ENCODE data around the gene CHRDL2.

GRCh38 chr11:74701351-74701750 is 29.9 kb downstream of the CHRDL2 start:
- no peak for TF ChIP-seq ZFP1 (CRISPR knock-in tag; IDR thresholded peaks at IDR 0.05)
- no peak for TF ChIP-seq REPIN1 (CRISPR knock-in tag; IDR thresholded peaks at IDR 0.05; ENCODE audit: borderline replicate concordance, low read depth)
- no peak for TF ChIP-seq SIN3A (IDR thresholded peaks at IDR 0.05; ENCODE audit: borderline replicate concordance, low read depth, low read length)
- TF ChIP-seq ZNF318 (CRISPR knock-in tag; IDR thresholded peaks at IDR 0.05) = no peak
- TF ChIP-seq ZNF263 (CRISPR knock-in tag; IDR thresholded peaks at IDR 0.05) = no peak
- no peak for TF ChIP-seq IRF2 (CRISPR knock-in tag; IDR thresholded peaks at IDR 0.05)
- TF ChIP-seq ZNF589 (CRISPR knock-in tag; conservative IDR thresholded peaks at IDR 0.05) = no peak
- TF ChIP-seq STAG1 (CRISPR knock-in tag; IDR thresholded peaks at IDR 0.05) = peak; percentile 50
- no peak for TF ChIP-seq ZNF574 (CRISPR knock-in tag; IDR thresholded peaks at IDR 0.05)
- TF ChIP-seq MTF1 (CRISPR knock-in tag; IDR thresholded peaks at IDR 0.05) = no peak
- no peak for TF ChIP-seq ZNF382 (CRISPR knock-in tag; IDR thresholded peaks at IDR 0.05; ENCODE audit: borderline replicate concordance)
- peak; percentile 59 for TF ChIP-seq CTCF (CRISPR knock-in tag; IDR thresholded peaks at IDR 0.05)
